Activated CD8-positive, alpha-beta memory T cell treated with anti-CD3 and anti-CD28 coated beads, Interleukin-2, amount 50 U/mL, for 24 hours (primary cell): ENCODE data around the gene MED7.
"Not testable (repeated sequence)": the region's sequence is repeated elsewhere in the genome, so short reads cannot be mapped to it uniquely, and the experiment has no call there.

Source experiments
- DNase-seq: peaks from one replicate; pipeline ENCODE4 v3.0.0-alpha.2; 2020; ENCODE audit errors: extremely low read depth

Gene MED7, protein sequence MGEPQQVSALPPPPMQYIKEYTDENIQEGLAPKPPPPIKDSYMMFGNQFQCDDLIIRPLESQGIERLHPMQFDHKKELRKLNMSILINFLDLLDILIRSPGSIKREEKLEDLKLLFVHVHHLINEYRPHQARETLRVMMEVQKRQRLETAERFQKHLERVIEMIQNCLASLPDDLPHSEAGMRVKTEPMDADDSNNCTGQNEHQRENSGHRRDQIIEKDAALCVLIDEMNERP

DNA sequence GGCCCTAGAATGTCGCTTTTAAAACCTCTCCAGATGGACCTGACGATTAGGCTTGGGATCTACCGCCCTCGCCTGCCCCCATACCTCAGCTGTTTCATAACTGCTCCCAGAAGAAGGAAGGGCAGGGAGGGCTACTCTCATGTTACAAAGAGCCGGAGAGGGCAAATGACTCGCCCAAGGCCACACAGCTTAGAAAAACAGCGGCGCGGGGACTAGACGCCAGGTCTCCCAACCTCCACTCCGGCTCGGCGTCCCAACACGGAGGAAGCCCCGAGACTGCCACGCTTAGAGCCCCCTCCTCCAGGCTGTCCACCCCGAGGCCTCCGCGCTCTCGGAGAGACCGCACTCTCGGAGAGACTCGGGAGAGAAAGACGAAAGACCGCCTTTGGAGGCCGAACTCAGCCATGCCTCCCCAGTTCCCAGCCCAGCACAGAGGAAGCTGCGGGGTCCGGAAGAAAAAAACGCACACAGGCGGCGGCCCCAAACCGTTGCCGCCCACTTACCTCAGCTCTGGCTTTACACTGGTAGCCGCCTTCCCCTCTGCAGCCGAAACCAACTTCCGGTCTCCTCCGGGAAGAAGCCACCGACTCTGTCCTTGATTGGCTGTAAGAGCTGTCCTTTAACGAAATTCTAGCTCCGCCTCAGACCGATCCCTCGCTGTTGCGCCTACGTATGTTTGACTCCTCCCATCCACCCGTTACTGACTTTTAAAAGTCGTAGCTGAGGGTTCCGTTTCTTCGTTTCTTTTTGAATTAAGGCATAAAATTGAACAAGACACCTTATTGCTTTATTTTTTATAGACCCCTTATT is at the start of gene MED7:
Gene MED7, minus strand, starts transcription at position 549 of the 810 bp plus-strand sequence. CDS start 3,434 bp downstream, outside the sequence.
- peak; percentile 83 for DNase-seq

DNA sequence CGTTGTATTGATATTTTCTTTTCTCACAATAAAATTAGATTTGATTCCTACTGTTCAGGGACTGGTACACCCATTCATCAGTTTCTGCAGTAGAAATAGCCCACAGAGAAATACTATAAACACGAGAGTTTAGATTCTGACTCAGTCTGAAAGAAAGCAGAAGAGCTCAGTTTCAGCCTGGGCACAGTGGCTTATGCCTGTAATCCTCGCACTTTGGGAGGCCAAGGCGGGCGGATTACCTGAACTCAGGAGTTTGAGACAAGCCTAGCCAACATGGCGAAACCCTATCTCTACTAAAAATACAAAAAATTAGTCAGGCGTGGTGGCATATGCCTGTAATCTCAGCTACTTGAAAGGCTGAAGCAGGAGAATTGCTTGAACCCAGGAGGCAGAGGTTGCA is 46.6 kb upstream of the MED7 start:
- no peak for DNase-seq

DNA sequence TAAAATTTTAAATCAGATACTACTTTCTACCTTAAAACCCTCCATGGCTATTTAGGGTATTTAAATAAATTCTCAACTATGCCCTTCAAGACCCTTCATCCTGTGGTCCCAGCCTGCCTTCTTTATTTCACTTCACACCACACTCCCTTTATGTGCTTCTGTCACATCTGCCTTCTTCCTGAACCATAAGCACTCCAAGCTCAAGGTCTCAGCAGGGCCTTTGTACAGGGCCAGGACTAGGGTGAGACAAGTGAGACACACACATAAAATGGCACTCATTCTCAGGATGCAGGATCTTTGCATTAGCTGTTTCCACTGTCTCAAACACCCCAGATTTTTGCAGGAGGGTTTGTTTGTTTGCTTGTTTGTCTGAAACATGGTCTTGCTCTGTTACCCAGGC is 45.6 kb upstream of the MED7 start:
- no peak for DNase-seq

DNA sequence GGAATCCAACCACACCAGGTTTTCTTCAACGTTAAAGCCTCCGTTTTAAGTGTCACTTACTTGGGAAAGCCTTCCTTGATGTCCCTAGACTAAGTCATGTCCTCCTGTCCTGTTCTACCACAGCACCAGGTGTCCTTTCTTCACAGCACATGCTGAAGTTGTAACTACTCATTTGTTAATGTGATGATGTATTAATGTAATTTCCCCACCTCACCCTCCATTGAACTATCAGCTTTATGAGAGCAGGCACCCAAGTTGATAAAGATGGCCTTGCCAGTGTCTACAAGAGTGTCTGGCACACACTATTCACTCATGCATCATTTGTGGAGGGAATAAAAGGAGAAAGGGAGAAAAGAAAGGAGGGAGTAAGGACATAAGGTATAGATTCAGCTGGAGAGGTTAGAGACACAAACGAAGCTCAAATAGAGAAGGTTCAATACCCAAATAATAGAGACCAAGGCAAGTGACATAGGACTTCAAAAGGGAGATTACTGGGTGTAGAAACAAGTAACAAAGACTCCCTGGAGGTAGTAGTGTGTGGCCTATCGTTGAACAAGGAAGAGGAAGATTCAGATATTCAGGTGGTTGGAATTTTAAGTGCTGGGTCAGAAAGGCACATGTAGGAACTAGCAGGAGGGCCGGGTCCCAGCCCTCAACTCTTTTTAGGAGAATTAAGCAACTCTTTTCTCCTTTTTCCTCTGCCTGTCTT is 44.5 kb upstream of the MED7 start:
- no peak for DNase-seq

DNA sequence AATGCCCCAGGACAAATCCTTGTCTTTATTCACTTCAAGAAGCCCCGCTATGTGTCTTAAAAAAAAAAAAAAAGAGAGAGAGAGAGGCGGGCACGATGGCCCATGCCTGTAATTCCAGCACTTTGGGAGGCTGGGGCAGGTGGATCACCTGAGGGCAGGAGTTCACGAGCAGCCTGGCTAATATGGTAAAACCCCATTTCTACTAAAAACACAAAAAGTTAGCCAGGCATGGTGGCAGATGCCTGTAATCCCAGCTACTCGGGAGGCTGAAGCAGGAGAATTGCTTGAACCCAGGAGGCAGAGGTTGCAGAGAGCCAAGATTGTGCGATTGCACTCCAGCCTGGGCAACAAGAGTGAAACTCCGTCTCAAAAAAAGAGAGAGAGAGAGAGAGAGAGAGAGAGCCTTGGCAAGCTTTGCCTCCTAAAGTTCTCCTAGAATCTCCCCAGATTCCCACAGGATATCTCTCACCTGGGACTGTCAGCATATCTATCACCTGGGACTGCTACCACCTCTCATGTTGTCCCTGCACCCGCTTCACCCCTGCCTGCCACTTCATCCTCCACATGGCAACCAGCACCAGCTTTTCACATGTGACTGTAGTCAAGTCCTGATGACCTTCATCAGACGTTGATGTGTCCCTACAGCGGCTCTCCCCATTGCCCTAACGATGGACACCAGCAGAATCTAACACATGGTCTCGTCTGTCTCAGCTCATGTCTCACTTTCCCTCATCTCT is 43.8 kb upstream of the MED7 start:
- DNase-seq = no peak

DNA sequence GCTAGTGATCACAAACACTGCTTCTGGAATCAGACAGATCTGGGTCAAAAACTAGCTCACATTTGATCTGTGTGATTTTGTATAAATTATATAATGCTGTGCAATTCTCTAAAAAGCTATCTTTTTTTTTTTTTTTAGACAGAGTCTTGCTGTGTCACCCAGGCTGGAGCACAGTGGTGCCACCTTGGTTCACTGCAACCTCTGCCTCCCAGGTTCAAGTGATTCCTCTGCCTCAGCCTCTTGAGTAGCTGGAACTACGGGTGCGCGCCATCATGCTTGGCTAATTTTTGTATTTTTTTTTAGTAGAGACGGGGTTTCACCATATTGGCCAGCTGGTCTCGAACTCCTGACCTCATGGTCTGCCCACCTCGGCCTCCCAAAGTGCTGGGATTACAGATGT is 42.5 kb upstream of the MED7 start:
- not testable (repeated sequence) for DNase-seq

DNA sequence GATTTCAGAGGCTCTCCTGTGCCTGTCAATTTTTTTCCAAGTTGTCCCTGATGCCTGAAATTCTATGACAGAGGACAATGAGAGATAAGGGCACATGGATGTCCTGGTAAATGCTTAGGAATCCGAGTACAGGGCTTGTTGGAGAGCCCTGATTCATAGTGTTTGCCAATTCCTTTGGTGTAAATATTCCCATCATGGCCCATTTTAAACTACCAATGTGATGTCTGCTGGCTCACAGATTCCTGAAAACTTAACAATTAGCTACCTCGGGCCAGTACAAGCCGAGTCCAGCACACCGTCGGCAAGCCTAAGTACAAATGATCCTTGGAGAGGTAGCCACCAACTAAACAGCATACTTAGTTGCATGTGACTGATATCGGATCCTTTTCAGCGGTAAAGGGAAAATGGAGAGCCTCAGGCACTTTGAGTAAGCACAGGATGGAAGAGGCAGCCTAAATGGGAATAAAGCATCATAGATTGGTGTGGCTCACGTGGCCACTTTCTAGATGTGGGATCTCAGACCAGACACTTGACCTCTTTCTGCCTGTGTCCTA is 41.5 kb upstream of the MED7 start:
- no peak for DNase-seq

DNA sequence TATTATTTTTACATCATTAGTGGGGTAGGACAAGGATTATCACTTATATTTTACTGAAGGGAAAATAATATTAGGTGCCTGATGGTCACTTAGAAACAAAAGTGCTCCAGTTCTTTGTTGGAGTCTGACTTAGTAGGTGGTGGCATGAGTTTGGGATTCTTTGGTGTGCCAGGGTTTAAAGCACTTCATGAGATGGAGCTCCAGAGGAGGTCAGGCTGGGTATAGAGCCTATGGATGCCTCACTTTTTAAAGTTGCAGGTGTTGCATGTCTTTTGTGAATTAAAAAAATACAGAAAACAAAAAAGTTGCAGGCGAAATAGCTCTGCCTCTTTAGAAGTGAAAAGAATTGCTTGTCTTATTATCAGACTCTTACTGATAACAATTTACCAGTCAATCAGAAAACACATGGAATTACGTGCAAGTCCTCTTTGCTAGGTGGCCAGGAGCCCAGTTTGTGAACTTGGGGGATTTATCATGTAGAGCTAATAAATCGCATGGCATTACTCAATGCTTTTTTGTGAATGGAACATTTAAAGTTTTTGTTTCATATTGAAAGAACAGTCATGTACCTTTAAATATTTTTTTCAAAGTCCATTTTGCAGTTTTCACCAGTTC is 39.6 kb upstream of the MED7 start:
- no peak for DNase-seq

DNA sequence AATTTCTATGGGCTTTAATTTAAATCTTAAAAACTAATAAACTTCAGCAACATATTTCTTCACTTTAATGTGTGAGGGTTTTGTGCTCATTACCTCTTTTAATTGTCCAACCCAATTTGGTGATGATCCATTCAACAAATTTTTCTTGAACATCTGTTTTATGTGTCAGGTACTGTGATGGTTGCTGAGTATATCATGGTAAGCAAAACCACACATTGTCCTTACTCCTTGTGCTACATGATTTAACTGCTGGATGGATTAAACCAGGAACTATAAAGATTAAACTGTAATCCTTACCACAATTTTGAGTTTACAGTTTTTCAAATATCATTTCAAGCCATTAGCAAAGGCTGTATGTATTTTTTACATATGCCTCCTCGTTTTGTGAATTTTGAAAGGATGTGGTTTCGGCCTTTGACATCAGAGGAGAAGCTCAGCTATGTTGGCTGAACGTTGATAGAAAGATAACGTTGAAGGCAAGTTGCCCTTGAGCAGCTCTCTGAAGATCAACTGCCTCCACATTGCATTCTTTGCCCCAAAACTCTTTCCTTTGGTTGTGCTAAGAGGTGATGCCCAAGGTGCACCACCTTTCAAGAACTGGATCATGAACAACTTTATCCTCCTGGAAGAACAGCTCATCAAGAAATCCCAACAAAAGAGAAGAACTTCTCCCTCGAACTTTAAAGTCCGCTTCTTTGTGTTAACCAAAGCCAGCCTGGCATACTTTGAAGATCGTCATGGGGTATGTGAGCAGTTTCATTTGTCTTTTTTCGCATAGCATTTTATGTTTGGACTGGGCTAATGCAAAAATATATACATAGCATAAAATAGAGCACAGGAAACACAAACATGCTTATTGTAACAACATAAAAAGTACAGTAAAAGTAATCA is 38.0 kb upstream of the MED7 start, which contains the start of gene ITK:
Gene ITK, plus strand, starts transcription at position 467 of the 891 bp plus-strand sequence. Its CDS starts 138 bp downstream, at position 605.
- DNase-seq = no peak

DNA sequence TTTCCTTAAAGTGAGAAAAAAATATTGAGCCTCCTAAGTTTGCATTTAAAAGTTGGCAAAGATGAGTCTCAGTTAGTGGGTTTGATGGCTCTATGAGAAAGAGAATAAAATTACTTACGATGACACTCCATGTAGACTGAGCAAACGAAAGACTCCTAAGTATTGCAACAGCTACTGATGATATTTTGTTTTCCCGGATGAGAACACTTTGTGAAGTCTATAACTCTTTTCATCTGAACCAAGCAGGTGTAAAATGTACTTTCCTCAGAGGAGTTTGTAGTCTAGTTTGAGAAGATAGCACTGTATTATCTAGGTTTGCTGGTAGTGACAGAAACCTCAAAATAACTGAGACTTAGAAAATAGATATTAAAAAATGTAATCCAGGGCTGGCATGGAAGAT is 36.3 kb upstream of the MED7 start:
- no peak for DNase-seq

DNA sequence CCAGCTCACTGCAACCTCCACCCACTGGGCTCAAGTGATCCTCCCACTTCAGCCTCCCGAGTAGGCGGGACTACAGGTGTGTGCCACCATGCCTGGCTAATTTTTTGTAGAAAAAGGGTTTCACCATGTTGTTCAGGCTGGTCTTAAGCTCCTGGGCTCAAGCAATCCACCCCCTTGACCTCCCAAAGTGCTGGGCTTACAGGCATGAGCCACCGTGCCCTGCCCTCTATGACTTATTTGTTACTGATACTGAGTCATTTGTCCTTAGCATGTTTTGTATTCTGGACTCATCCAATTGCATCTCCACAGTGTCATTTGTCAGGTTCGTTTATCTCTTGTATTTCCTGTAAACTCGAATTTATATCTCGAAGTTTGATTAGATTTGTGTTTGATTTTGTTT is 35.3 kb upstream of the MED7 start:
- DNase-seq = no peak

DNA sequence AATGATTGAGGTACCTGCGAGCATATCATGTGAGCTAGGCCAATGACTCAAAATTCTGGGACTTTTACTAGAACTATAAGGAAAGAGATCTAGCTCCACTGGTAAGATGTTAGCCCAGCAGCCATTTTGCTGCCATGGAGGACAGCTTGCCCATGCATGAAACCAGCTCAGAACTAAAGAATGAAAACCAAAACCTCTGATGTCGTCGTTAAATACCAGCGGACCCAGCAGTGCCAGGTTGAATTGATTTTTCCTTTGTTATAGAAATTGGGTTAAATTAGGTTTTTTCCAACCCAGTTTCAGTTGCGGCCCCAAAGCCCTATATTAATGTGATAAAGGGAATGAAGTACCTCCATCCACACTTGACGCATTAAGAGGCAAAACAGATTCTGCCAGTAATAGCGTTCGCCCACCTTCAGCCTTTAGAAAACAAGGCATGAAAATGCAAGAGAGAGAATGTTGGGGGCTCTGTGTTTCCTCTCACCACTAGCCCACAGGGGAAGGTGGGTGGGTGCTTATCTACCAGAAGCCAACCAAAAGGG is 32.5 kb upstream of the MED7 start:
- DNase-seq = no peak

DNA sequence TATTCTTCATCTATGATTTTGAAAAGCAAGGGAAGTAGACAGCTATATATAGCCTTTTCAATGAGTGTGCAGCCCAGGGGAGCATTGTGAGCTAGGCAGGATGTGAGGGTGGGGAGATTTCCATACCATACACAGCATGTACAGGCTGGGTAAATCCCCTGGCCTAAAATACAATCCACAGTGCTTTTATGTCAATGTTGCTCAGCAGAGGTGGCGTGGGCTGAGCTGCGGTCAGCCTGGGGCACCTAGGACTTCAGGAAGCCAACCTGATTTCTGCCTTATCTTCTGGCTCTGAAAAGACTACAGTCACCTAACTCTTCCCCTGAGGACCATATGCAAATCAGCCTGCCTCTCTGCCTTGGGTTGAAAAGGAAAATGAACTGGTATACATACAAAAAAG is 29.7 kb upstream of the MED7 start:
- DNase-seq = peak; percentile 72

DNA sequence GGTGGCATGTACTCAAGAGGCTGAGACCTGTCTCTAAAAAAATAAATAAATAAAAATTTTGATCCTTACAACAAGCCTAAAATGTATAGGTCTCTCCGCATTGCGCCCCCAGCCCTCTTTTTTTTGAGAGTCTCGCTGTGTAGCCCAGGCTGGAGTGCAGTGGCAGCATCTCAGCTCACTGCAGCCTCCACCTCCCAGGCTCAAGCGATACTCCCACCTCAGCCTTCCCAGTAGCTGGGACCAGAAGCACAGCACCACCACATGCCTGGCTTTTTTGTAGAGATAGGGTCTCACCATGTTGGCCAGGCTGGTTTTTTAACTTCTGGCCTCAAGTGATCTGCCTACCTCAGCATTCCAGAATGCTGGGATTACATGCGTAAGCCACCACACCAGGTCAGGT is 25.6 kb upstream of the MED7 start:
- DNase-seq = no peak

DNA sequence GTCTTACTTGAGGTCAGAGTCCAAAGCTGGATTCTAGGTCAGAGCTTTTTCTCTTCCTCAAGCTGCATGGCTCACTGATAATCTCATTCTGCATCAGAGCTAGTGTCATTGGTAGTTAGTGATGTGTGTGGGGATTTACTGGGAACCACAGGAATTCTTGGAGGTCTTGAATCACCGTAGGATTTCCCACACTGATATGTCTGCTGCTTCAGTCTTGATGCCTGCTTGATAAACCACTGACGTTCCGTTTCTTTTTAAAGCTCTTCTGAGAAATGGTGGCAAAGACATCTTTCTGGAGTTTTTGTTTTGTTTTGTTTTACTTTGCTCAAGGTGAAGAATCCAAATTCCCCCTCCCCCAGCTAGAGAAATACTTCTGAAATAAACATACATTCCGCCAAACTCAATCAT is 24.6 kb upstream of the MED7 start:
- DNase-seq = no peak

DNA sequence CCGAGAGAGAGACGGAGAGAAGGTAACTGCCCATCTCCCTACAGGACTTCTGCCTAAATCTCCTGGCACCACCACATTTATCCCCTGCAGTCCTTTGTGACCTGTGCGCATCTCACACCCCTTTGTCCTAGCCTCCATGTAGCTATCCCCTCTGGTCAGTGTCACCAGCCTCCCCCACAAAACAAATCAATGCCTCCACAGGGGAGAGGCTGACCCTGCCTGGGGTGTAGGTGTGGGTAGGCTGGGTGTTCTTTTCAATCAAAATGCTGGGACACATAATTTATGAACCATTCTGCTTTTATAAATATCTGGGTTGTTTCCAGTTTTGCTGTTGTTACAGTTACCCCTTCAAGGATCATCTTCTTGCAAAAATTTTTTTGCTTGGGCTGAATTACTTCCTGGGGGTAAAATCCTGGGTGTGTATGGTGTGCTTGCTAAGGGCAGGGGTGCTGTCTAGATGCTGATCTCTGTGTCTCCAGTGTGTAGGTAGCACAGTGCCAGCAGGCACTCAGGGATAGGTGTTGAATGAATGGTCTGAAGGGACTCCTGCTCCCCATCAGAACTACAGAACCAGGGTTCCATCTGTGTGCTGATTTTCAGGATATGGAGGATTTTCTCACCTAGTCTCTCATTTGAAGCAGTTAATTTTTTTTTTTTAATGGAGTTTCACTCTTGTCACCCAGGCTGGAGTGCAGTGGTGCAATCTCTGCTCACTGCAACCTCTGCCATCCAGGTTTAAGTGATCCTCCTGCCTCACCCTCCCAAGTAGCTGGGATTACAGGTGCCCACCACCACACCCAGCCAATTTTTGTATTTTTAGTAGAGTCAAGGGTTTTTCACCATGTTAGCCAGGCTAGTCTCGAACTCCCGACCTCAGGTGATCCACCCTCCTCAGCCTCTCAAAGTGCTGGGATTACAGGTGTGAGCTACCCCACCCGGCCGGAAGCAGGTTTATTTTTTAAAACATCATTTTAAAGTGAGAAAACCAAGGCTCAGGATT is 23.8 kb upstream of the MED7 start, which contains the start of gene GARIN3:
Gene GARIN3, minus strand, starts transcription at position 51 of the 1,000 bp plus-strand sequence. CDS start 96 bp downstream, outside the sequence.
- DNase-seq = no peak

DNA sequence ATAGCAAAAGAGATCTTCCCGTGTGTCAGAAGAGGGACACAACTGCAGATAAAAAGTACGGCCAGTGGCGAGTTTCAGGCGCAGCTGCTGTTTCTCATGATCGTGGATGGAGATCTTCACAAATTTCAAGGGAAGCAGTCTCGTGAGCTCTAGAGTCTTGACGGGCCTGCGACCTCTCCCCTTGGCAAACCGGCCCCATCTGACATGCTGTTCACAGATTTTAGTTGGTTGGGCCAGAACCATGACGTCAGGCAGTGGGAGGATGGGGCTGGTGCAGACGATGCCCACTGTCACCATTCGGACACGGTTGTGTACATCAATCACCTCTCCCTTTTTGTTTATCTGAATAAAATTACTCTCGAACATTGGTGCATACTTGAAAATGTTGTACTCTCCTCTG is 23.0 kb upstream of the MED7 start:
- DNase-seq = no peak

DNA sequence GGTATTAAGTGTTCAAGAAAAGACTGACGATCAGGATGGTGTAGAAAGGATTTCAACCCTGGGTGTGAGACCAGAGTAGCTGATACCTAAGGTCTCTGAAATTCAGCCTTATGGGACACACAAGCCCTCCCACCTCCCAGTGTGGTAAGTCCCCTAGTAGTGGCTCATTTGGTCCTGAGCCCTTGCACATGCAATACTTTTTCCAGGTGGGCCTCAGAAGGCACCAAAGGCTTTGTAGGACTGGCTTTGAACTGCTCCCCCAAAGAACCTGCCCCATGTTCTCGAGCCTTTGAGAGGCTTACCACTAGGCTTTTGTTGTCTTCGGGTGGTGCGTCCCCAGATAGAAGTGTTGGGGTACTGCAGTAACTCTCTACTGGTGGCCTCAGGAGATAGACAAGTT is 22.6 kb upstream of the MED7 start:
- no peak for DNase-seq
